ENCODE measurements around the gene SNHG17.
"Not testable (repeated sequence)": the region's sequence is repeated elsewhere in the genome, so short reads cannot be mapped to it uniquely, and the experiment has no call there.

Gene SNHG17

GRCh38 chr20:38447931-38448675 lies 13.0 kb upstream of the SNHG17 start:
- no peak for DNase-seq (ENCODE audit: low spot score)

- DNase-seq (ENCODE audit: low spot score): no peak
Measured at GRCh38 chr20:38447251-38447661, 12.1 kb upstream of the SNHG17 start.

DNA sequence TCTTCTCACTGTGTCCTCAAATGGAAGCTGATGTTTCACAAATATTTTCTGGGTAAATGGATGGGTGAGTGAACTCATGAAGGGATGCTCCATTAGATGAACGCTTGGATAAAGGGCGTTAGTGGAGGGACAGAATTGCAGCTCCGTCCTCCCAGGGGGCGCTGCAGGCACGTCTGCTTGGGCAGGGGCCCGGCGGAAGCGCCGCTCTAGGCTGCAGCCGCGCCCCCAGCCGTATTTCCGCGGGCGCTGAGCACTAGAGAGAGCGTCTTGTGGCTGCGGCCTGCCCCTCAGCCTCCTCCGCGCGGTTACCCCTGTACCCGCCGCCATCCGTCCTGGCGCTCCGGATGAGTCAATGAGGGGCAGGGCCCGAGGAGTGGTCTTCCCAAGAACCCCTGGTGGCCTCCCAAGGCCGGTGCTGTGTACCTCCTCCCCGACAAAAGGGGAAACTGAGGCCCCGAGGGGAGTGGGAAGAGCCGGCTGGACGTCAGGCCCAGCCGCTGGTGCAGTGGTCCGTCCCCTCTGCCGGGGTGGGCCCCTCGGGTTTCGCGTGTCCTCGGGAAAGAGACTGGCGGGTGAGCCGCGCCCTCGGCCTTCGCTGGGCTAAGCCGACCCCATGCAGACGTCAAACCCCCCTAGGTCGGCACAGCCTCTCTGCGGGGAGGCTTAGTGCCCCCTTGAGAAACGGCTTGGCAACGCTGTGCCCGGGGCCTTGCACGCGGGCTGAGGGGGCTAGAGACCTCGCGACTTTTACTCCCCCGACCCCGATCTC lies 11.5 kb upstream of the SNHG17 start:
- peak; percentile 92 for DNase-seq (ENCODE audit: low spot score)

- no peak for DNase-seq (ENCODE audit: low spot score)
Measured at GRCh38 chr20:38445901-38446425, 10.8 kb upstream of the SNHG17 start.

GRCh38 chr20:38445381-38445796 lies 10.3 kb upstream of the SNHG17 start:
- DNase-seq (ENCODE audit: low spot score): no peak

DNA sequence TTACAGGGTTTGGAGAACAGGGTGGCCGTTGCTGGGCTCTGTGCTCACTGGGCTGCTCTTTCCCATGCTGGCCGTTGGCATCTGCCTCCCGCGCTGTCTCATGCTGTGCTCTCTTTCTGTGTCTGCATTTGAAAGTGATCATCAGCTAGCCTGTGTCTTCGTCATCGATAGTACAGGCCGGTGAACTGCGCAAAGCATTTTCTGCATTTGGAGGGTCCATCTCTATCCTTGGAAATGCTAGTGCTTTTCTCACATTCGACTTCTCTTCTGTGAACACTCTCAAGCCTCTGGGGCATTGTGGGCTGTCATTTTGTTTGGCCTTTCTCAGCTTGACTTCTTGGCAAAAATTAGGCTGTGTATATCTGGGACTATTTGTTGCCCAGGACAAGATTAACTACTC lies 6.8 kb upstream of the SNHG17 start:
- no peak for DNase-seq (ENCODE audit: low spot score)

- not testable (repeated sequence) for DNase-seq (ENCODE audit: low spot score)
Measured at GRCh38 chr20:38441110-38441509, 6.0 kb upstream of the SNHG17 start.

GRCh38 chr20:38437796-38438195 lies 2.7 kb upstream of the SNHG17 start:
- no peak for DNase-seq (ENCODE audit: low spot score)

GRCh38 chr20:38435555-38435939 lies 419 bp upstream of the SNHG17 start:
- DNase-seq (ENCODE audit: low spot score): peak; percentile 73

DNA sequence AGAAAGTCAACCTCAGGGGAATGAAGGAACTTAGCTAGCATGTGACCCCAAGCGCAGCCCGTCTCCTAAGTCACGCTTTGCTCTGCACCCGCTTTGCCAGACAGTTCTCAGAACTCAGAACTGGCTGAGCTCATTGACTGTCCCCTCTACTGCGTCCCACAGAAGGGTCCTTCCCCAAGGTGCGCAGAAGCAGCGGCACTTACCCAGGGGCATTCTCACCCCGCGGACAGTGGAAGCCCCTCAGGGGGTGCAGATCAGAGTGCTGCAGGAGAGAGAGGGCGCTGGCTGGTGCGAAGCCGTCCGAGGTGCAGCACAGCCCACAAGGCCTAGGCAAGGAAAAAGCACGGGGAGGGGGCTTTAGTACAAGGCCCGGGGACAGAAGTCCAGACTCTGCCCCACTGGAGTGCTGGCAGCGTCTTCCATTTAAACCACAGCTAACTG lies 807 bp downstream of the SNHG17 start:
- DNase-seq (ENCODE audit: low spot score): no peak

DNA sequence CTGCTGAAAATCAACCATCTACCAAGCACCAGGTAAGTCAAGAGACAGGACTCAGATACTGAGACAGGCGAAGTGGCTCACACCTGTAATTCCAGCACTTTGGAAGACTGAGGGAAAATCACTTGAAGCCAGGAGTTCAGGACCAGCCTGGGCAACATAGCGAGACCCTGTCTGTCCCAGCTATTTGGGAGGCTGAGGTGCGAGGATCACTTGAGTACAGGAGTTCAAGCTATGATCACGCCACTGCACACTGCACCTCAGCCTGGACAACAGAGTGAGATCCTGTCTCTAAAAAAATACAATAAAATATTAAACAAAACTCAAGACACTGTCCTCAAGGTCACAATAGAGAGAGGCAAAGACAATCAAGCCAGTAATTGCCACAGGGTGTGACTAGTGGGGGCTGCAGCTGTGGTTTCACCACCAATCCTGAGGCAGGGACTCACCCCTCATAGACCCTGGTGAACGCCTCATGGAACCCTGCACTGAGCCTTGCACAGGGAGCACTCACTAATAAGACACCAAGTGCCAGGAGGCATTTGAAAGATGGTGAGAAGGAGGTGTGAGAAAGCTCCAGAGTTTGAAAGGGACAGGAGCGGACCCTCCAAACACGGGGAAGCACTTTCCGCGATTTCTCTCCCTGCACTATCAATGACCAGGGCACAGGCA lies 1.7 kb downstream of the SNHG17 start:
- DNase-seq (ENCODE audit: low spot score): no peak

DNA sequence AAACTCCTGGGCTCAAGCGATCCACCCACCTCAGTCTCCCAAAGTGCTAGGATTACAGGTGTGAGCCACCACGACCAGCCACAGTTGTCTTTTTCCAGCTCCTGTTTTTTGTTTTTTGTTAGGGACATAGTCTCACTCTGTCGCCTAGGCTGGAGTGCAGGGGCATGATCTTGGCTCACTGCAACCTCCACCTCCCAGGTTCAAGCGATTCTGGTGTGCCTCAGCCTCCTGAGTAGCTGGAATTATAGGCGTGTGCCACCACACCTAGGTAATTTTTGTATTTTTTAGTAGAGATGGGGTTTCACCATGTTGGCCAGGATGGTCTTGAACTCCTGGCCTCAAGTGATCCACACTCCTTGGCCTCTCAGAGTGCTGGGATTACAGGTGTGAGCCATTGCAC lies 2.3 kb downstream of the SNHG17 start:
- DNase-seq (ENCODE audit: low spot score): not testable (repeated sequence)

DNA sequence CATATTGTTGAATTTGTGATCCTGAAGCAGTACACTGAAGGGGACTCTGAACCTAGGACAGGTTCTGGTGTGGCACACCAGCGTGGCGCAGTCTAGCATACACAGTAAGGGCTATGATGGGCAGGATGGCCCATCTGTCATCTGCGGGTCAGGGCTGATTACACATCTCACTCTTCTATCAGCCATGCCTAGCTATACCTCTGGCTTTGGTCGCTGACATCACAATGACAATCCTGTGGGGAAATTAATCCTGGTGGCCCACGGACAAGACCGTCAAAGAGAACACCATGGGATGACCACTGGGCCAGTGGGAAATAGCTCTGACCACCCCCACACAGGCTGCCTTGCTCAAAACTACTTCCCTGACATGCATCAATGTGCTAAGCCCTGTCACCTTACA lies 2.8 kb downstream of the SNHG17 start:
- no peak for DNase-seq (ENCODE audit: low spot score)

GRCh38 chr20:38430679-38431325 lies 4.3 kb downstream of the SNHG17 start:
- no peak for DNase-seq (ENCODE audit: low spot score)

DNA sequence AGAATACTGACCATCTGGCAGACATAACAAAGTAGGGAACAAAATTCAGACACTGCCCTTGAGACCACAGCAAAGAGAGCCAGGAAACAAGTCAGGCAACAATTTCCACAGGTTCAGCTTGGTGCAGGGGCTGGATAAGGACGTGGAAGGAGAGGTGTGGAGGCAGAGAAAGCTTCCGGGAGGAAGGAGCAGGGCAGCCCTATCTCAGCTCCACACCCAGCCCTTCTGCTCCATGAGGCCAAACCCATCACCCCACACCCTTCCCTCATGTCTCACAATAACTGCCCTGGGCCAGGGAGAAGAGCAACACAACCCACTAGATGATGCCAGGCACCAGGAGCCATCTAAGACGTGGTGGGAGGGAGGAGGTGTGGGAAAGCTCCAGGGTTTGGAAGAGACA lies 5.8 kb downstream of the SNHG17 start:
- DNase-seq (ENCODE audit: low spot score): no peak

DNA sequence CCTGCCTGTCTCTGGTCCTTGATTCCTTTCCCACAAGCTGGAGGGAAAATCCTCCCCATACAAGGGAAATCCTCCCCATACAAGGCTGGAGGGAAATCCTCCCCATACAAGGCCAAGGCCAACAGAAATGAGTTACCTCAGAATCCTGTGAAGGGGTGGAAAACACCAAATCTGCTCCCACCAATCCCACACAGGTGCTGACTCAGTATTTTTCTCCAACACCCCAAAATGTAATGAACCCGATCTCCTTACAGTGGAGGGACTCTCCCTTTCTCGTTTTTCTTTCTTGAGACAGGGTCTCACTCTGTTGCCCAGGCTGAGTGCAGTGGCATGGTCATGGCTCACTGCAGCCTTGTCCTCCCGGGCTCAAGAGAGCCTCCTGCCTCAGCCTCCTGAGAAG lies 6.3 kb downstream of the SNHG17 start:
- no peak for DNase-seq (ENCODE audit: low spot score)

- no peak for DNase-seq (ENCODE audit: low spot score)
Measured at GRCh38 chr20:38427655-38428023, 7.5 kb downstream of the SNHG17 start.

GRCh38 chr20:38426006-38426897 lies 8.9 kb downstream of the SNHG17 start:
- DNase-seq (ENCODE audit: low spot score): peak; percentile 77

DNA sequence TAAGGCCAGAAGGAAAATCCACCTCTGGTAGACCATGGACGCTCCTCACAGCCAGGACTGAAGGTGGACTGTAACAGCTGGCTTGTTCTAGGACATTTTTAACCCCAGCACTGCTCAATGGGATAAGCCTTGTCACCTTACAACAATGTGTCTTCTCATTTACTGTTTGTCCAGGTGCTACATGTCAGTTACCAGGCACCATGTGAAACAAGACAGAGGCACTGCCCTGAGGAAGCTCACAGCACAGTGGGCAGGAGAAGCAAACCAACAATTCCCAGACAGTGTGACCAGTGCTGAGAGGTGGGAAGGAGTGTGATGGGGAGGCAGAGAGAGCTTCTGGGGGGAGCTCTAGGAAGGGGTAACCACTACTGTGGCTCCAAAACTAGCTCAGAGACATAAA lies 10.7 kb downstream of the SNHG17 start:
- DNase-seq (ENCODE audit: low spot score): no peak

- DNase-seq (ENCODE audit: low spot score): no peak
Measured at GRCh38 chr20:38423541-38423940, 11.6 kb downstream of the SNHG17 start.

DNA sequence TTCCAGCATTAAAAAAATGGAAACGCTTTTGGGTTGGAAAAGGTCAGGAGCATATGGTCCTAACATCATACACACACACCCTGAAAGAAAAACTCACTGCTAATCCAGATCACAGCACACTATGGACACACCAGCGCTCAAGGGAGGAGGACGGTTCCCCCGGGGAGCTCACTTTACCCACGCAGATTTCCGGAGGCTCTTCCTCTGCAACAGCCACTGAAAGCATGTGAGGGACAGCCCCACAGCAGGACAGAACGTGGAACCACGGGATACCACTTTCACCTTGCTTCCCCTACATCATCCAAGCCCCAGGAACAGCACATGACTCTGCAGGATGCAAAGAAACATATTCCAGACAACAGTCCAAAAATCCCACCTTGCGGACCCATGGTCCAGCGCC lies 13.2 kb downstream of the SNHG17 start:
- no peak for DNase-seq (ENCODE audit: low spot score)
